ENCODE results near the gene ACSM3. TPM values are rescaled to one million over a fixed set of nuclear protein-coding genes. Genes with fewer than 3 reads are reported as not detected.

ACSM3 gene
- total and polyA plus RNA-seq, 9 of the 15 experiments (the other 6 are each of a cell fraction or from before 2014, with no cell fraction given): 112 to 420 (median 182) TPM

GRCh38 chr16:20826039-20826566, 62.3 kb downstream of the ACSM3 start (continued):
- peak; percentile 55 for TF ChIP-seq CCNT2 (IDR thresholded peaks at IDR 0.05; ENCODE audit: borderline replicate concordance, extremely low read depth, insufficient read length, low read depth, low read length)
- TF ChIP-seq HEY1 (CRISPR knock-in tag; IDR thresholded peaks at IDR 0.05; ENCODE audit: borderline replicate concordance): 0 out of 2 replicates have a peak, but pooled peaks have one; percentile 29
- TF ChIP-seq ZNF766 (CRISPR knock-in tag; conservative IDR thresholded peaks at IDR 0.05): peak; percentile 93
- TF ChIP-seq, protein P1, sequence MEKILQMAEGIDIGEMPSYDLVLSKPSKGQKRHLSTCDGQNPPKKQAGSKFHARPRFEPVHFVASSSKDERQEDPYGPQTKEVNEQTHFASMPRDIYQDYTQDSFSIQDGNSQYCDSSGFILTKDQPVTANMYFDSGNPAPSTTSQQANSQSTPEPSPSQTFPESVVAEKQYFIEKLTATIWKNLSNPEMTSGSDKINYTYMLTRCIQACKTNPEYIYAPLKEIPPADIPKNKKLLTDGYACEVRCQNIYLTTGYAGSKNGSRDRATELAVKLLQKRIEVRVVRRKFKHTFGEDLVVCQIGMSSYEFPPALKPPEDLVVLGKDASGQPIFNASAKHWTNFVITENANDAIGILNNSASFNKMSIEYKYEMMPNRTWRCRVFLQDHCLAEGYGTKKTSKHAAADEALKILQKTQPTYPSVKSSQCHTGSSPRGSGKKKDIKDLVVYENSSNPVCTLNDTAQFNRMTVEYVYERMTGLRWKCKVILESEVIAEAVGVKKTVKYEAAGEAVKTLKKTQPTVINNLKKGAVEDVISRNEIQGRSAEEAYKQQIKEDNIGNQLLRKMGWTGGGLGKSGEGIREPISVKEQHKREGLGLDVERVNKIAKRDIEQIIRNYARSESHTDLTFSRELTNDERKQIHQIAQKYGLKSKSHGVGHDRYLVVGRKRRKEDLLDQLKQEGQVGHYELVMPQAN (IDR thresholded peaks at IDR 0.05; ENCODE audit: borderline replicate concordance): no peak
- TF ChIP-seq SMARCE1 (IDR thresholded peaks at IDR 0.05): peak; percentile 95
- TF ChIP-seq, protein P2, sequence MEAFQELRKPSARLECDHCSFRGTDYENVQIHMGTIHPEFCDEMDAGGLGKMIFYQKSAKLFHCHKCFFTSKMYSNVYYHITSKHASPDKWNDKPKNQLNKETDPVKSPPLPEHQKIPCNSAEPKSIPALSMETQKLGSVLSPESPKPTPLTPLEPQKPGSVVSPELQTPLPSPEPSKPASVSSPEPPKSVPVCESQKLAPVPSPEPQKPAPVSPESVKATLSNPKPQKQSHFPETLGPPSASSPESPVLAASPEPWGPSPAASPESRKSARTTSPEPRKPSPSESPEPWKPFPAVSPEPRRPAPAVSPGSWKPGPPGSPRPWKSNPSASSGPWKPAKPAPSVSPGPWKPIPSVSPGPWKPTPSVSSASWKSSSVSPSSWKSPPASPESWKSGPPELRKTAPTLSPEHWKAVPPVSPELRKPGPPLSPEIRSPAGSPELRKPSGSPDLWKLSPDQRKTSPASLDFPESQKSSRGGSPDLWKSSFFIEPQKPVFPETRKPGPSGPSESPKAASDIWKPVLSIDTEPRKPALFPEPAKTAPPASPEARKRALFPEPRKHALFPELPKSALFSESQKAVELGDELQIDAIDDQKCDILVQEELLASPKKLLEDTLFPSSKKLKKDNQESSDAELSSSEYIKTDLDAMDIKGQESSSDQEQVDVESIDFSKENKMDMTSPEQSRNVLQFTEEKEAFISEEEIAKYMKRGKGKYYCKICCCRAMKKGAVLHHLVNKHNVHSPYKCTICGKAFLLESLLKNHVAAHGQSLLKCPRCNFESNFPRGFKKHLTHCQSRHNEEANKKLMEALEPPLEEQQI (IDR thresholded peaks at IDR 0.05): peak; percentile 42; the same call in 1 of the 2 replicates
- TF ChIP-seq ZNF449 (CRISPR knock-in tag; IDR thresholded peaks at IDR 0.05): peak; percentile 78; the same call in 1 of the 2 replicates
- TF ChIP-seq MTA1 (IDR thresholded peaks at IDR 0.05; ENCODE audit: borderline replicate concordance): peak; percentile 91; the same call in 1 of the 2 replicates
- TF ChIP-seq, protein P3, sequence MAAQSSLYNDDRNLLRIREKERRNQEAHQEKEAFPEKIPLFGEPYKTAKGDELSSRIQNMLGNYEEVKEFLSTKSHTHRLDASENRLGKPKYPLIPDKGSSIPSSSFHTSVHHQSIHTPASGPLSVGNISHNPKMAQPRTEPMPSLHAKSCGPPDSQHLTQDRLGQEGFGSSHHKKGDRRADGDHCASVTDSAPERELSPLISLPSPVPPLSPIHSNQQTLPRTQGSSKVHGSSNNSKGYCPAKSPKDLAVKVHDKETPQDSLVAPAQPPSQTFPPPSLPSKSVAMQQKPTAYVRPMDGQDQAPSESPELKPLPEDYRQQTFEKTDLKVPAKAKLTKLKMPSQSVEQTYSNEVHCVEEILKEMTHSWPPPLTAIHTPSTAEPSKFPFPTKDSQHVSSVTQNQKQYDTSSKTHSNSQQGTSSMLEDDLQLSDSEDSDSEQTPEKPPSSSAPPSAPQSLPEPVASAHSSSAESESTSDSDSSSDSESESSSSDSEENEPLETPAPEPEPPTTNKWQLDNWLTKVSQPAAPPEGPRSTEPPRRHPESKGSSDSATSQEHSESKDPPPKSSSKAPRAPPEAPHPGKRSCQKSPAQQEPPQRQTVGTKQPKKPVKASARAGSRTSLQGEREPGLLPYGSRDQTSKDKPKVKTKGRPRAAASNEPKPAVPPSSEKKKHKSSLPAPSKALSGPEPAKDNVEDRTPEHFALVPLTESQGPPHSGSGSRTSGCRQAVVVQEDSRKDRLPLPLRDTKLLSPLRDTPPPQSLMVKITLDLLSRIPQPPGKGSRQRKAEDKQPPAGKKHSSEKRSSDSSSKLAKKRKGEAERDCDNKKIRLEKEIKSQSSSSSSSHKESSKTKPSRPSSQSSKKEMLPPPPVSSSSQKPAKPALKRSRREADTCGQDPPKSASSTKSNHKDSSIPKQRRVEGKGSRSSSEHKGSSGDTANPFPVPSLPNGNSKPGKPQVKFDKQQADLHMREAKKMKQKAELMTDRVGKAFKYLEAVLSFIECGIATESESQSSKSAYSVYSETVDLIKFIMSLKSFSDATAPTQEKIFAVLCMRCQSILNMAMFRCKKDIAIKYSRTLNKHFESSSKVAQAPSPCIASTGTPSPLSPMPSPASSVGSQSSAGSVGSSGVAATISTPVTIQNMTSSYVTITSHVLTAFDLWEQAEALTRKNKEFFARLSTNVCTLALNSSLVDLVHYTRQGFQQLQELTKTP (IDR thresholded peaks at IDR 0.05; ENCODE audit: low read depth in 1 of 2, partially characterized antibody in 2 of 2): peak in 1 of 2 experiments; percentile 43
- TF ChIP-seq ZEB2 (IDR thresholded peaks at IDR 0.05): peak; percentile 33; the same call in 1 of the 2 replicates
- peak; percentile 53; the same call in 1 of the 2 replicates for TF ChIP-seq ATF3 (IDR thresholded peaks at IDR 0.05)
- no peak for TF ChIP-seq ATF3 (CRISPR knock-in tag; conservative IDR thresholded peaks at IDR 0.05)
- TF ChIP-seq NCOR1 (IDR thresholded peaks at IDR 0.05): peak; percentile 87
- TF ChIP-seq DIDO1 (tag; IDR thresholded peaks at IDR 0.05; ENCODE audit: low read depth): 0 out of 2 replicates have a peak, but pooled peaks have one; percentile 37
- TF ChIP-seq SUPT5H (IDR thresholded peaks at IDR 0.05): no peak
- peak; percentile 74 for TF ChIP-seq TCF3 (CRISPR knock-in tag; IDR thresholded peaks at IDR 0.05)

Measured in K562 (cell line).